ENCODE results near the gene FARP1.

DNA sequence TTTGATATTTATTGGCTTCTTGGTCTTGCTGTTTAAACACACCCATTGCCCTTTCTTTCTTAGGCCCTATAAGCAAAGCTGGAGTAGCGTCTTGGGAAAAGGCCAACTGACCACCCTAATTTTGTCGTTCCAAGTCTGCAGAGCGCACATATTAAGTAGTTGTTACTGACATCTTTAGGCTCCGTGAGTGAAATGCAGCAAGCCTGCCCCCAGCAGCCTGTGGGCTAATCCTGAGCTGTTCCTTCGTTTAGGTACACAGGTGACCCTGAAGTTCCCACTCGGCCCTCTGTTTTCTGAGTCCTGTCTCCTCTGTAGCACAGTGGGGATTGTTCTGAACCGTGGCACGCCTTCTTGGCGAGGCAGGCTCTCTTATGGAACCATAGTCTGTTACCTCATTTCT, 263.5 kb downstream of the FARP1 start:
- TF ChIP-seq, protein P1, sequence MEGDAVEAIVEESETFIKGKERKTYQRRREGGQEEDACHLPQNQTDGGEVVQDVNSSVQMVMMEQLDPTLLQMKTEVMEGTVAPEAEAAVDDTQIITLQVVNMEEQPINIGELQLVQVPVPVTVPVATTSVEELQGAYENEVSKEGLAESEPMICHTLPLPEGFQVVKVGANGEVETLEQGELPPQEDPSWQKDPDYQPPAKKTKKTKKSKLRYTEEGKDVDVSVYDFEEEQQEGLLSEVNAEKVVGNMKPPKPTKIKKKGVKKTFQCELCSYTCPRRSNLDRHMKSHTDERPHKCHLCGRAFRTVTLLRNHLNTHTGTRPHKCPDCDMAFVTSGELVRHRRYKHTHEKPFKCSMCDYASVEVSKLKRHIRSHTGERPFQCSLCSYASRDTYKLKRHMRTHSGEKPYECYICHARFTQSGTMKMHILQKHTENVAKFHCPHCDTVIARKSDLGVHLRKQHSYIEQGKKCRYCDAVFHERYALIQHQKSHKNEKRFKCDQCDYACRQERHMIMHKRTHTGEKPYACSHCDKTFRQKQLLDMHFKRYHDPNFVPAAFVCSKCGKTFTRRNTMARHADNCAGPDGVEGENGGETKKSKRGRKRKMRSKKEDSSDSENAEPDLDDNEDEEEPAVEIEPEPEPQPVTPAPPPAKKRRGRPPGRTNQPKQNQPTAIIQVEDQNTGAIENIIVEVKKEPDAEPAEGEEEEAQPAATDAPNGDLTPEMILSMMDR (IDR thresholded peaks at IDR 0.05) = peak in 1 of 7 experiments; percentile 4
- TF ChIP-seq POLR2A (IDR thresholded peaks at IDR 0.05) = no peak

All from body of pancreas (tissue), 4 donors.